HG03469 (cell line): ENCODE measurements around the gene OR56B4.
"Not testable (repeated sequence)": the region's sequence is repeated elsewhere in the genome, so short reads cannot be mapped to it uniquely, and the experiment has no call there.

Experiments
- ATAC-seq: cut with Tn5 transposase; IDR thresholded peaks from one replicate; pipeline ENCODE4 v1.9.1; 2021; ENCODE audit warnings: mild to moderate bottlenecking, moderate library complexity, moderate number of reproducible peaks; ENCODE audit not compliant: unreplicated experiment

The OR56B4 gene, protein sequence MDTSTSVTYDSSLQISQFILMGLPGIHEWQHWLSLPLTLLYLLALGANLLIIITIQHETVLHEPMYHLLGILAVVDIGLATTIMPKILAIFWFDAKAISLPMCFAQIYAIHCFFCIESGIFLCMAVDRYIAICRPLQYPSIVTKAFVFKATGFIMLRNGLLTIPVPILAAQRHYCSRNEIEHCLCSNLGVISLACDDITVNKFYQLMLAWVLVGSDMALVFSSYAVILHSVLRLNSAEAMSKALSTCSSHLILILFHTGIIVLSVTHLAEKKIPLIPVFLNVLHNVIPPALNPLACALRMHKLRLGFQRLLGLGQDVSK

DNA sequence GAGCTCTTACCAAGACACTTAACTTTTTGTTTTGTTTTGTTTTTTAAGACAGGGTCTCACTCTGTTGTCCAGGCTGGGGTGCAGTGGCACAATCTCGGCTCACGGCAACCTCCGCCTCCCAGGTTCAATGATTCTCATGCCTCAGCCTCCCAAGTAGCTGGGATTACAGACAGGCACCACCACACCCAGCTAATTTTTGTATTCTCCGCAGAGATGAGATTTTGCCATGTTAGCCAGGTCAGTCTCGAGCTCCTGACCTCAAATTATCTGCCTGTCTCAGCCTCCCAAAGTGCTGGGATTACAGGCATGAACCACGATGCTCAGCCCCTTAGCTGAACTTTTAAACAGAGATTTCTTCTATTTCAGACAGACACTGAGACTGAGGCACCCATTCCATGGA lies at the start of gene OR56B4:
TSS of gene OR56B4 (plus strand) at position 301 of the 400 bp plus-strand sequence. CDS start at position 396, 95 bp downstream.
- not testable (repeated sequence) for ATAC-seq

DNA sequence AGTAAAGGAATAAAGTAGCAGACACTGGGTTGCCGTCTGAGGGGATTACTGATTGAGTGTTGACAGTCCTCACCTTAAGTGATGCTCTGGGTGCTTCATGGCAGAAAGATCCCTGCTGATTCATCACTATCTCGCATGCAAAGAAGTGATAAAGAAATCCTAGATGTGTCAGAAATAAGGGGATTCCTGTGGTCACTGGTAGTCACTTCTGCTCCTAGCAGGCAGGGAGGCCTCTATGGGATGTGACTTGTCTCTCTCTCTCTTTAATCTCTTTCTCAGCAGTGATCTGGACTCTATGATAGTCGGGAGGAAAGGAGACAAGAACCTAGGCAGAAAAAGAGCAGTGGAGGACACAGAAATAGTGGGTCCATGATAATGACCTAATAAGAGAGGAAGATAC lies 46.0 kb upstream of the OR56B4 start:
- no peak for ATAC-seq

DNA sequence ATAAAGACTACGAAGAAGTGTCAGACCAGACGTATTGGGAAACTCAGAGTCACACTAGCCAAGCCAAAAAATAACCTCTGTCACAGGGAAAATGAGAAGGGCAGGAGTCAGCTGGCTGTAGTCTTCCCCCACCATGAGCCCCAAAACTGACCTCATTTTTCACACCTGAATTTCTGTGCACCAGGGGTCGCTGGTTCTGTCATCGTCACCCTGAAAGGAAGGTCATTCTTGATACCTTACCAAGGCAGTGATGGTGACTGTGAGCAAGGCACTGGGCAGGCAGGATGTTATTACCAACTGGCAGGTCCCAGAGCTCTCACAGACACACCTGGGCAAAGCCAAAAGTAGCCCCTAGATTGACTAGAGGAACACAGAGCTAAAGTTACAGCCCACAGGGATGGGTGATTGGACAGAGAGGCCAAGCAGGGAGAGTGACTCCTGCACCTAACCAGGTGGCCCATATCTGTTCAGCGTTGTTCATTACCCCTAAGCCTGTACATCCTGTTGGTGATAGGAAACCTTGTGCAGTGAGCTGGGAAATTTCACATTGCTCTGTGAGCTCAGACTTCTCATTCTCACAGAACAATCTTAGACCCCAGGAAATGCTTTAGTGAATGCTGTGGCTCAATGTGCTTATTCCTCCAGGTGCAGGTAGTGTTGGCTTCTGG lies 44.7 kb upstream of the OR56B4 start:
- ATAC-seq, result no peak

DNA sequence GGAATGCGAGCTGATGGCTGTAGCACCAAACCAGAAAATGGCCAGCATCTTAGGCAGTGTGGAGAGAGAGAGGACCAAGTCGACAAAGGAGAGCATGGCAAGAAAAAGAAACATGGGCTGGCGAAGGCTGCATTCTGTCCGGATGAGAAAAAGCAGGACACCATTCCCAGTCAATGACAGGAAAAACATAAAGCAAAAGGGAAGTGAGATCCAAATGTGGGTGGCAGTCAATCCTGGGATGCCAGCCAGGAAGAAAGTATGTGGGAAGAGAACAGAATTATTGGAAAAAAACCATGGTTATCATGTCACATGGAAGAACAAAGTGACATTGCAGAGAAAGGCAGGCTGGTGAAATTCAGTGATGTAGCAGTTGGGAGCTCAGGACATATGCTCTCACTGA lies 40.0 kb upstream of the OR56B4 start:
- no peak for ATAC-seq

DNA sequence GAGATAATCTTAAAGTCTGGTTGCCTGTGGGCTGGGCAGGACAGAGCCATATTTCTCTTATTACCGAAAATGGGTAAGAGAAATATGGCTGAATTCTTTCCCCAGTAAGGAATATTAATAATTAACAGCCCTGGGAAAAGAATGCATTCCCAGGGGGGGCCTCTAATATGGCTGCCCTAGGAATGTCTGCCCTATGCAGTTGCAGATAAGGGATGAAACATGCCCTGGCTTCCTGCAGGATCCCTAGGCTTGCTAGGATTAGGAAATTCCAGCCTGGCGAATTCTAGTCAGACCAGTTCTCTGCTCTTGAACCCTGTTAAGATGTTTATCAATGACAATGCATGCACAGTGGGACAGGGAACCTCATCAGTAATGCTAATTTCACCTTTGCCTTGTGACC lies 31.0 kb upstream of the OR56B4 start:
- ATAC-seq, result not testable (repeated sequence)

DNA sequence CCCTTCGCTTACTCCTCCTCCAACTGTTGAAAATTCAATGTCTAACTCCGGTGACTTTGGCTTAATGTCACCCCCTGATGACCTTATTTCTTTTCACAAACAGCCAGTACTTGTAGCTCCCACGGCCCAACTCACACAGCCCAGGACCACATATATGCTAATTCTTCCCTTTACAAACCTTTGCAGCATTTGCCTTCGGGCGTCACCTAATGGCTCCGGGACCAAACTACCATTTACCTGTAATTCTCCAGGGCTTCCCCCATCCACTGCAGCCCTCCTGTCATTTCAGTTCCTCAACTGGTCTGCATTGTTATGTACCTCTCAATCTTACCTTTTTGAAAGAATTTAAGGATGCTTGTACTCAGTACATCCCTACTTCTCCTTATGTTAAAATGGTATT lies 29.8 kb upstream of the OR56B4 start:
- ATAC-seq, result no peak

DNA sequence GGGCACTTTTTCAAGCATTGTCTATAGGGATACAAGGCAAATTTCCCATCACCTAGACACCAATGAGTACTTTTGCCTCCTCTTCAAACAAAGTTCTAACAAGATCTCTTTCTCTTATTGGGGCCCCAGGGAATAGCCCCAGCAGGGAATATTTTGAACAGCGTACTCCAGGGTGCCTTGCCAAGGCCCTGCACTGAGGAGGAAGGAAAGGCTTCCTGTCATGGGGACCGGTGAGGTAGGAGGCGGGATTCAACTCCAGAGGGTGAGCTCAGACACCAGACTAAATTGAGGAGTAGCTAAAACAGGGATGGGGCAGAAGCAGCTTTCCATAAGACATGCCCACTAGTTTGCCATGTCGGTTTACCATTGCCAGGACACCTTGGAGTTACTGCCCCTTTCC lies 28.0 kb upstream of the OR56B4 start:
- ATAC-seq, result no peak

DNA sequence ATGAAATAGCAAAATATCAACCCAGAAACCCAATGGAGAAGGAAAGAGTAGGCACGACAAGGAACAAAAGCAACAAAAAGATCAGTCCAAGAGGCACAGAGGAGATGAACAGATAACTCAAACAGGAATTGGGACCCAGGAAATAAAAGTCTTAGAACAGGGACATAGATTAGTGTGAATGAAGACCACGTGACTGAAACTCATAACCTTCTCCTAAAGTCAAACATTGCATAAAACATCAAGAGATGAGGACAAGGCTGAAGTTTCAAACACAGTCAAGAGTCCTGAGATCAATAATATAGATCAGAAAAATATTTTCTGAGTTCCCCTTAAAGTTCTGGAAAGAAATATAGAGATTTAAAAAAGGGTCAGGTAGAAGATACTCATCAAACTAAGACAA lies 24.4 kb upstream of the OR56B4 start:
- ATAC-seq, result no peak

DNA sequence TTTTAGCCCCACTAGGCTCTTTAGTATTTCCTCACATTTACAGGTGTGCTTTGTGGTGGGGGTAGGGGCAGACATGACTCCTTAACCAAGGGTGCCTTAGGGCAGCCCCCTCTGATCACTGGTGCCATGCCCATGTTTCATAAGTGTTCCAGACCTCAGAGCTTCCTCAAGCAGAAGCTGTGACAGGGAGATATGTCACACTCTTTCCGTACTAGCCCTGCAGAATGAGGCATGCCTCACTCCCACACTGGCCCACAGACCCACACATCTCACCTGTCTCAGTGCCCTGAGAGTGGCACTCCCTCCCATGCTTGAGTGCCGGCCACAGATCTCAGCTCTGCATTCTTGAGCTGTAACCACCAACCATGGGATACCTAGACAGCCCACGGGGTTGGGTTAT lies 22.9 kb upstream of the OR56B4 start:
- ATAC-seq, result no peak

DNA sequence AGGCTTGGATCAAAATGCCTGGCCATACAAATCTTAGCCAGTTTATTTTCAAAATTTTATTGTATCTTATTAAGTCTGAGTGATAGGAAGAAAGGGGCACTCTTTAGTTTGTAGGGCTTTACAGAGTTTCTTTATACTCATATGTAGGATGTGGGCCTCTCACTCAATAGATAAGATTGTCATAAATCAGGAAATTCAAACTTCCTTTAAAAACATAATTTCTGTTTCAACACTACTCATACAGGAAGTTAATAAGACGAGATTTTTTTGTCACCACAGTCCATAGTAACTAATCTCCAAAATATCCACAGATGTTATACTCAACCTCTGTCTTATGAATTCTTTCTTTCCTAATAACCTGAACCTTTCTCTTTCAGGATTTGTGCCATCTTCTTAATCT lies 13.3 kb upstream of the OR56B4 start:
- ATAC-seq, result no peak

DNA sequence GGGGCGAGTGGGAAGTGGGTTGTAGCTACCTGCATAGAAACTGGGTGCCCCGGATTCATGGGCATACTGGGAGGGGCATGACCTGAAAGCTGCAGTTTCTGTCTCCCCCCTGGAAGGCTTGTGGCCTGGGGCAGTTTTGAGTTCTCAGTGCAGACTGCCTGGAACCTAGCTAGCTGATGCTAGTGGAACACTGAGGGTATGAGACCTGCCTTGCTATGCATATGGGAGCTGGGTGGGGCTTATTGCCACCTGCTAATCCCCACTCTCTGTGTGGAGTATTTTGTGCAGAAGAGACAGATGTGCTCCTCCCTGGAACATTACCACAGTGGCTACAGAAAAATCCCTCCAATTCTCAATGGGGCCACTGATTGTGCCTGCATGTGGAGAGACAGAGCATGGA lies 11.7 kb upstream of the OR56B4 start:
- no peak for ATAC-seq

DNA sequence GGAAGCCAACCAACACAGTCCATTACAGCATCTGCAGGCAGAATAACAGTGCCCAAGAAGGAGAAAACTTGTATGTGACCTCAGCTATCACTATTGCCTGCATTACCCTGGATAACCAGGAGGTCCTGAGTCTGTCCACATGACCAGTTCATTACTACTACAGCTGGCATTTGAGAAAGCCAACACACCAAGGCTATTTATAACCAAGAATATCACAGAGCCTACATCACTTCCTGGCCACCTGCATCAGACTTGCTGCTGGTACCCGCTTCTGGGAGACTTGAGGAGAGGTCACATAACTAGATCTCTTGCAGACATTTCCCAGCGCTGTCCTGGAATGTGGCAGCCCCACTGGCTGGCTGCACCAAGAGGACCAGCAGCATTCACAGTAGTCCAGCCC lies 11.1 kb upstream of the OR56B4 start:
- ATAC-seq, result no peak

DNA sequence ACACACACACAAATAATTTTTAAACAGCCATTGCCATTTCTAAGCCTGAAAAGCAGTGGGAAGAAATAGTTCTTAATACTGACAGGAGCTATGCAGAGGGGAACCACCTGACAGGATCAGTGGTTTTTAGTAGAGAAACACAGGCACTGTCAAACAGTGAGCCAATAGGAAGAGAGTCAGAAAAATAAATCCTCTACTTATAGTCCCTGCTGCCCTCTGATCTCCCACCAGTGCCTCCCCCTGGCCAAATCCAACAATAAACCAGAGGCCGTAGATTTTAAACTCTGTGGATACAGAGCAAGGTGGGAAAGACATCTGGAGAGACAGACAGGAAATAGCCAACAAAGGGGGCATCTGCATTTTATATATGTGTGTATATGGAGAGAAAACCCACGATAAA lies 7.9 kb upstream of the OR56B4 start:
- ATAC-seq, result no peak

DNA sequence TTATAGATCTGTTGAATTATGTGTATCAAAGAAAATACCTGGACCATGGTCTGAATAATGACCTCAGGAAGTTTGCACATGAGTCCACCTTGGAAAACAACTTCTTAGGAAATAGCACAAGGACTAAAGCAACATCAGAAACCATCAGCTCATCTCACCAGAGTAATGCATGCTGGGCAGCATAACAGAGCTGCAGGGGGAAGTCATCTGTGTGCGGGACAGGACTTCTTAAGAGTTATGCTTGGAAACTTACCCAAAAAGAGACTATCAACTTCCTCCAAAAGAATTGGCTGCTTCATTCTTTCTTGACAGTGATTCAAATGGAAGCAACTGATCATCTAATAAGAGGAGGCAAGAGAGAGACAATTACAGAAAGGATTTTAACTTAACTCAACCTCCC lies 2.5 kb downstream of the OR56B4 start:
- no peak for ATAC-seq

DNA sequence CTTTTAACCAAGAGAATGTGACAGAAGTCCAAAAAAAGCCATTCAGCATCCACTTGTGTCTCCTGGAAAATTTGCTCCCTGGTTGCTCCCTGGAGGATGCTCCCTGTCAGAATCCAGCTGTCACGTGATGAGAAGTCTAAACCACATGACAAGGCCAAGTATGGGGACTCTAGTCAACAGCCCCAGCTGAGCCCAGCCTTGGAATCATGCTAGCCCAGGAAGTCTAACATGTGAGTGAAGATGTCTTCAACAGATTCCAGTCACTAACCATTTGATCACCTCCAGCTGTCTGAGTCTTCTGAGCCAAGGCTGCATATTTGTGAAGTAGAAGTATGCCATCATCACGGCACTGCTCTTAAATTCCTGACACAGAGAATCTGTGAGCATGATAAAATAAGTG lies 4.2 kb downstream of the OR56B4 start:
- no peak for ATAC-seq

DNA sequence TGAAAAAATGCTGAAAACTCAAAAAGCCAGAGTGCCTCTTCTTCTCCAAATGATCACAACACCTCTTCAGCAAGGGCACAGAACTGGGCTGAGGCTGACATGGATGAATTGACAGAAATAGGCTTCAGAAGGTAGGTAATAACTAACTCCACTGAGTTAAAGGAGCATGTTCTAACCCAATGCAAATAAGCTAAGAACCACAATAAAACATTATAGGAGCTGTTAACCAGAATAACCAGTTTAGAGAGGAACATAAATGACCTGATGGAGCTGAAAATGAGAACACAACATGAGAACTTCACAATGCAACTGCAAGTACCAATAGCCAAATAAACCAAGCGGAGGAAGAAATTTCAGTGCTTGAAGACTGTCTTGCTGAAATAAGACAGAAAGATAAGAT lies 9.2 kb downstream of the OR56B4 start:
- ATAC-seq, result no peak

DNA sequence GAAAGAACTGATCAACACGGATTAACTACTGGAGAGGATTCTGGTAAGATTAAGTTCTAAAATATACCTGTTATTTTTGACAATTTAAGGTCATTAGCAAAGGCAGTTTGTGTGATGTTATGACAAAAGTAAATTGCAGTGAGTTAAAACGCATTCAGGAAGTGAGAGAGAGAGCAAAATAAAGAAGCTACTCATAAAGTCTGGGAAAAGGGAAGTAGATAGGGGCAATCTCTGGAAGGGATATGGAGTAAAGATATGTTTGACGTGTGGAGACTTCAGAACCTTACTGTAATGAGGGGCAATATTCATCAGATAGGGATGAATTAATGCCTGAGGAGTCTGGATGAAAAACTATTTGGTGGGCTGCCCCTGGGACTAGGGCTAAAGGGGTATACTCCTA lies 16.8 kb downstream of the OR56B4 start:
- no peak for ATAC-seq

DNA sequence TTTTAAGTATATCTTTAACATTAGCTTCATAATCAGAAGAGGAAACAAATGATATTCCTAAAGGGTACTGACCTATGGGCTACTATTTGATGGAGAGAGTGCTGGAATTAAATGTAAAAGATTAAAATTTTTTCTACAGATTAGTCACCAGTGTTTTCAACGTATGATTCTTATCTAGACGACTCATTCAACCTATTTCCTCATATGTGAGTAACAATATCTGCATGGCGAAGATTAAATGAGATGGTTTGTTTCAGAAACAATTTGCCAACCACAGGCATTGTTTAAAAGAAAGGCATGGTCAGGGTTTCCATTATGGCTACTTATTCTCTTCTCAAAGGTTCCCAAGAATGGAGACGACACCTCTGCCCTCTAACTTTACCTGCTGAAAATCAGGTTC lies 20.4 kb downstream of the OR56B4 start:
- ATAC-seq, result no peak

DNA sequence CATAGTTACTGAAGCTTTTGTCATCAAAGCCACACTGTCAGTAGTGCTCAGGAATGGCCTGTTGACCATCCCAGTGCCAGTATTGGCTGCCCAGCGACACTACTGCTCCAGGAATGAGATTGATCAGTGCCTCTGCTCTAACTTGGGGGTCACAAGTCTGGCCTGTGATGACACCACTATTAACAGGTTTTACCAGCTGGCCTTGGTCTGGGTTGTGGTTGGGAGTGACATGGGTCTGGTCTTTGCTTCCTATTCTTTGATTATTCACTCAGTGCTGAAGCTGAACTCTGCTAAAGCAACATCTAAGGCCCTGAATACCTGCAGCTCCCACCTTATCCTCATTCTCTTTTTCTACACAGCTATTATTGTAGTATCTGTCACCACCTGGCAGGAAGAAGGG lies 21.5 kb downstream of the OR56B4 start:
- ATAC-seq, result no peak

DNA sequence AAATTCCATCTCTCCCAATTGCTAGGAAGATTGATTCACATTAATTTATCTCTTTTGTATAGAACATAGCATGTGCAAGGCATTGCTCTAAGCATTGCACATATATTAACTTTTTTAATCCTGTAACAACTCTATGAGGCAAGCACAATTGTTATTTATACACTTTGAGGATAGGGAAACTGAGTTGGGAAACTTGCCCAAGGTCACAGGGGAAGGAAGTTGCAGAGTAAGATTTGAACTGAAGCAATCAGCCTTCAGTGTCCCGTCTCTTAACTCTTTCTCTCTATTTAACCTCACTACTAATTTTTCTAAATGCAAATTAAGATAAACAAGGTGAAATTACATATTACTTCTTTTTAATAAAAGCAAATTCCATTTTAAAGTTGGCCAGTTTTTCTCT lies 22.2 kb downstream of the OR56B4 start:
- no peak for ATAC-seq

DNA sequence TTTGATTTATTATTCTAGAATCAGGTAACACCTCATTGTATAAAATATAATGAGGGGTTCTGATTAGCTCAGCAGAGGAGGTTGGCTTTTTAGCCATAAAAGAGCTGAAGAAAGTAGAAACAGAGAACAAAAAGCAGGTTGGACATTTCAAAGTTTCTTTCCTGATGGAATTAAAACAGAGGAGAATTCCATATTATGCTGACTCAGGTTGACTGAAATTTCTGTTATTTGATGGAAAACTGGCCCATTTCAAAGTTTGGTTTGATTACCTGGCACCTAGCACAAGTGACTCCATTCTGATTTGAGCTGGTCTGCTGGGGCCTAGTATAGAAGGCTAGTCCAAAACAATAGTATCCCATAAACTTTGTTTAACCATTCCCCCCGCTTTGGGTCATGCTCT lies 24.9 kb downstream of the OR56B4 start:
- no peak for ATAC-seq

DNA sequence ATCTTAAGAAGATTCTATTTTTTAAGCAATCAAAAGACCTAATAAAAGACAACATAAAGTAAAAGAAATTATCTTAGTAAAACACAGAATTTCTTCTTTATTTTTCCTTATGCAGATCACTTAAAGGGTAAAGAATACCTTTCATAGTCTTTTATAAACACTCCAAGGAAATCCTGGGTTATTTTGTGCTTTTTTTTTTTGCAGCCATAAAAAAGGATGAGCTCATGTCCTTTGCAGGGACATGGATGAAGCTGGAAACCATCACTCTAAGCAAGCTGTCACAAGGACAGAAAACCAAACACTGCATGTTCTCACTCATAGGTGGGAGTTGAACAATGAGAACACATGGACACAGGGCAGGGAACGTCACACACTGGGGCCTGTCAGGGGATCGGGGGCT lies 28.5 kb downstream of the OR56B4 start:
- ATAC-seq, result not testable (repeated sequence)

DNA sequence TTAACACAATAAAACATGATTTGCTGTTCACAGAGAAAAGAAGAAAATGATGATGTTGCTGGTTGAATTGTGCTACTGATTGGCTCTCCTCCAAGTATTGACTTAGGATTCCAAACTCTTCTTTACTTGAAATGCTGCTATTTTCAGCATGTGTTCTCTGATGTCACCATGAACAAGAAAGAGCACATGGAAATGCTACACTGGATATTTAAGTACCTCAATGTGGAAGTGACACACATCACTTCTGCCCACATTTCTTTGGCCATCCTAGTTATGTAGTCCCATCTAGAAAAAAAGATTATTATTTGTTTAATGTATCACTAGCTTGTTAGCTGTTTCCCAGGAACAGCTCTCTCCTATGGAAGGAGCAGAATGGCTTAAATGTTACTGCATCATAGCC lies 35.5 kb downstream of the OR56B4 start:
- ATAC-seq, result no peak
